ENCODE measurements around the gene SLC49A3. TPM values are rescaled to one million over a fixed set of nuclear protein-coding genes. Genes with fewer than 3 reads are reported as not detected.

Gene SLC49A3
- total RNA-seq, 2 donors from 2014 or later: 10.0 to 12.0 TPM

DNA sequence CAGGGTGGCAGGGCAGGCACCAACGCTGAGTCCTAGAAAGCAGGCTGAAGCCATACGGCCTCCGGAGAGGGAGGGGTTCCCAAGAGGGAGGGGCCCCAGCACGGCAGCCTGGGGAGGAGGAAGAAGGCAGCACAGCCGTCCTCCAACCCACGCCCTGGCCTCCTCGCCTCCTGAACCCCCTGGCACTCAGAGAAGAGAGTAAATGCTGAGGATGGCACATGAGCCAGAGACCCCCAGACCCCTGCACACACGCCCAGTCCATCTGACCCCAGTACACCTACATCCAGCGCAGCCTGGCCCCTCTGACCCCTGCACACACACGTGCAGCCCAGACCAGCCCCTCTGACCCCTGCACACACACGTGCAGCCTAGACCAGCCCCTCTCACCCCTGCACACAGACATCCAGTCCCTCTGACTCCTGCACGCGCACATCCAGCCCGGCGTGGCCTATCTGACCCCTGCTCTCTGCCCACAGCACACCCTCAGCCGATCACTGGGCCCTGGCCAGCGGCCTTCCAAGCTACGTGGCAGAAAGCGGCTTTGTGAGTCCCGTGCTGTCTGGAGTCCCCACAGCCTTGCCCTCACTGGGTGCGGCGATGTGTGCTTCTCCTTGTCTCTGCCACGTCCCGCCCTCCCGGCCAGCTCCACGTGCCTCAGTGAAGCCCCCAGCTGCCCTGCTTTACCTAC is 33.3 kb downstream of the SLC49A3 start:
- Histone ChIP-seq H3K27ac (no peak overlapping the region), H3K27me3 (no peaks in the 10 kb centered on the region), H3K9me3 (no peaks in the 10 kb centered on the region), H3K4me1 (no peaks in the 10 kb centered on the region), H3K36me3 (no peaks in the 10 kb centered on the region), H3K4me3 (no peak overlapping the region)
- TF ChIP-seq, protein P1, sequence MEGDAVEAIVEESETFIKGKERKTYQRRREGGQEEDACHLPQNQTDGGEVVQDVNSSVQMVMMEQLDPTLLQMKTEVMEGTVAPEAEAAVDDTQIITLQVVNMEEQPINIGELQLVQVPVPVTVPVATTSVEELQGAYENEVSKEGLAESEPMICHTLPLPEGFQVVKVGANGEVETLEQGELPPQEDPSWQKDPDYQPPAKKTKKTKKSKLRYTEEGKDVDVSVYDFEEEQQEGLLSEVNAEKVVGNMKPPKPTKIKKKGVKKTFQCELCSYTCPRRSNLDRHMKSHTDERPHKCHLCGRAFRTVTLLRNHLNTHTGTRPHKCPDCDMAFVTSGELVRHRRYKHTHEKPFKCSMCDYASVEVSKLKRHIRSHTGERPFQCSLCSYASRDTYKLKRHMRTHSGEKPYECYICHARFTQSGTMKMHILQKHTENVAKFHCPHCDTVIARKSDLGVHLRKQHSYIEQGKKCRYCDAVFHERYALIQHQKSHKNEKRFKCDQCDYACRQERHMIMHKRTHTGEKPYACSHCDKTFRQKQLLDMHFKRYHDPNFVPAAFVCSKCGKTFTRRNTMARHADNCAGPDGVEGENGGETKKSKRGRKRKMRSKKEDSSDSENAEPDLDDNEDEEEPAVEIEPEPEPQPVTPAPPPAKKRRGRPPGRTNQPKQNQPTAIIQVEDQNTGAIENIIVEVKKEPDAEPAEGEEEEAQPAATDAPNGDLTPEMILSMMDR (IDR thresholded peaks at IDR 0.05): no peak
- DNase-seq (ENCODE audit: low spot score): no peak

DNA sequence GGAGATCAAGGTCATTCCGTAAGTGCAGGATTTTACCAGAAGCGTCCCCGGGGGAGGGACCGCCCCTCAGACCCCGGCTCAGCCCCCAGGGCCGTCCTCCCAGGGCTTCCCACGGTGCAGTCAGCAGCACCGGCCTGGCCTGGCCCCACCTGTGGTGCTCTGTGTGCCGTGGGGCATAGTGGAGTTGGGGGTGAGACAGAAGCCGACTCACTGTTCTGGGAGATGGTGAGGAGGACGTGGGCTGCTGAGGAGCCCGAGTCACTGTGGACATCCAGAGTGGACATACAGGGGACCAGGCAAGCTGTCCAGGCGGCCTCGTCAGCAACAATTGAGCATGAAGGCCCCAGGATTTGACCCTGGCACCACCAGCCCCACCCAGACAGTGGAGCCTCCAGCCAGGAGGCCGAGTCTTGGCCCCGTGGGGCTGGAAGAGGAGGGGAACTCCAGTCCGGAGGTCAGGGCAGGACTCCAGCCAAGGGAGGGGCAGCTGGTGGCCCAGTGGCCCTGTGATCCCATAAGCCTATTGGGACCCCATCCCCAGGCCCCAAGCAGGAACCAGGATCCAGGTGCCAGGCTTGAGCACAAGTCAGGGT is 34.0 kb downstream of the SLC49A3 start:
- Histone ChIP-seq H3K36me3 (no peaks in the 10 kb centered on the region), H3K9me3 (no peaks in the 10 kb centered on the region), H3K27ac (no peak overlapping the region), H3K4me3 (no peak overlapping the region), H3K4me1 (no peaks in the 10 kb centered on the region), H3K27me3 (no peaks in the 10 kb centered on the region)
- TF ChIP-seq, protein P1 (IDR thresholded peaks at IDR 0.05): no peak
- no peak for DNase-seq (ENCODE audit: low spot score)

DNA sequence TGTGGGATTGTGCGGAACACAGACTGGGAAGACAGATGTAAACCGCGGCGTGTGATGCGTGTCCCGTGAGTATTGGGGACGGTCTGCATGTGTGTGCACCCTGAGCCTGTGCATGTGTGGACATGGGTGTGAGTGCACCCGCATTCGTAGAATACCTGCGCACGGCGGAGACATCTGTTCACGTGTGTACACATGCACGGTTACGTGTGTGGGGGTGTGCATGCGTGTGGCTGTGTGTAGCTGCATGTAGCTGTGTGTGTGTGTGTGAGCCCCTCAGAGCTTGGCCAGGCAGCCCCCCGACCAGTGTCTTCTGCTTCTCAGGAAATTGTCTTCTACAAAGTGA is 34.5 kb downstream of the SLC49A3 start:
- no peaks in the 10 kb centered on the region for H3K36me3 ChIP-seq
- no peak overlapping the region for H3K4me3 ChIP-seq
- H3K27ac ChIP-seq: no peak overlapping the region
- H3K4me1 ChIP-seq: no peaks in the 10 kb centered on the region
- no peaks in the 10 kb centered on the region for H3K9me3 ChIP-seq
- TF ChIP-seq, protein P1 (IDR thresholded peaks at IDR 0.05): no peak
- H3K27me3 ChIP-seq: no peaks in the 10 kb centered on the region
- no peak for DNase-seq (ENCODE audit: low spot score)

DNA sequence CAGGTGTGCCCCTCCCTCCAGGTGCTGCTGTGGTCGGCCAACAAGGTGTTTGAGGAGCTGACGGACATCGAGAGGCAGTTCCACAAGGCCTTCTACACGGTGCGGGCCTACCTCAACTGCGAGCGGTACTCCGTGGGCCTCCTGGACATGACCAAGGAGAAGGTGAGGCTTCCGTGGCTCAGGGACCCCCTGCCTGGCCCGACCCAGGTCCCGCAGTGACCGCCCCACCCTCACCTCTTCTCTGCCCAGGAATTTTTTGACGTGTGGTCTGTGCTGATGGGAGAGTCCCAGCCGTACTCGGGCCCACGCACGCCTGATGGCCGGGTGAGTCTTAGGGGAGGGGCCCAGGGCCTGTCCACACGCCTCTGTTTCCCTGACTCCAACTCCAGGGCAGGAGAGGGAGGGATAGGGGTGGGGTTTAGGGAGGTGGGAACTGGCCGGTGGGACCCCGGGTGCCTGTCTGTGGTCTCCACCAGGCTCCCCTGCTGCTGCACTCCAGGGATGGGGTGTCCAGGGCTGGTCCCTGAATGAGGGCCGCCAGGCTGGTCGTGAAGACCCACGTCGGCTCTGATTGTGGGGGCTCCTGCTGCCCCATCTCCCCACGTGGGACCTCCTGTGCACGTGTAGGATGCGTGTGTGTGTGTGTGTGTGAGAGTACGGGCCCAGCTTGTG is 35.0 kb downstream of the SLC49A3 start:
- TF ChIP-seq, protein P1 (IDR thresholded peaks at IDR 0.05): no peak
- H3K4me3 ChIP-seq: no peak overlapping the region
- H3K27ac ChIP-seq: no peak overlapping the region
- H3K4me1 ChIP-seq: no peaks in the 10 kb centered on the region
- no peaks in the 10 kb centered on the region for H3K9me3 ChIP-seq
- no peaks in the 10 kb centered on the region for H3K36me3 ChIP-seq
- DNase-seq (ENCODE audit: low spot score): no peak
- H3K27me3 ChIP-seq: no peaks in the 10 kb centered on the region

DNA sequence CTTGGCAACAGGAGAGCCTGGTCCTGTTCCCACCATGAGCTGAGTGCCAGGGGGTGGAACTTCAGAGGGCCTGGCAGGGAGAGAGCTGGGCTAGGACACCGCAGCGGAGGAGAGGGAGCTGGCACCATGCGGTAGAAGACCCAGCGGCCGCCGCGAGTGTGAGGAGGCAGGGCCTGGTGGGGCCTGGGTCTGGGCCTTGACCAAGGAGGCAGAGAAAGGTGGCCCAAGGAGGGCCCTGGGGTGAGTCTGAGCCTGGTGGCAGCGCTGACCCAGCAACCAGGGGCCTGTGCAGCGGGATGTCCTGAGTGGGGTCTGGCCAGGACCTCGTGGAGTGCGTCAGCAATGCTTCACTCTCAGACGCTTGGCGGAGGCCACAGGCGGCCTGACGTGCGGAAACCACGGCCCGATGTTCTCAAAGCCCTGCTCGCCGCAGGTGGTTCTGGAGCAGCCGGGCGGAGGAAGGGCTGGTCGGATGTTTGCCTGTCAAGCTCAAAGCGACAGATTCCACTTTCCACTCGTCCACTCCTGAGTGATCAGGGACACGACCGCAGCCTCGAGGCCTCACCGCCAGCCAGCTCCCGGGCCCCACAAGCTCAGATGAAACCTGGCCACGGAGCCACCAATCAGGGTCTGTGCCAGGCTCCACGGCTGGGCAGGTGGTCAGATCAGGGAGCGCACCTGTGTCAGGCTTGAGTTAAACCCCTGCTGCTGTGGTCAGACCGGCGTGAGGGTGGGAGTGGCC is 35.7 kb downstream of the SLC49A3 start:
- DNase-seq (ENCODE audit: low spot score): no peak
- H3K27ac ChIP-seq: no peak overlapping the region
- H3K4me3 ChIP-seq: no peak overlapping the region
- TF ChIP-seq, protein P1 (IDR thresholded peaks at IDR 0.05): no peak
- H3K4me1 ChIP-seq: no peaks in the 10 kb centered on the region
- H3K36me3 ChIP-seq: no peaks in the 10 kb centered on the region
- H3K9me3 ChIP-seq: no peaks in the 10 kb centered on the region
- no peaks in the 10 kb centered on the region for H3K27me3 ChIP-seq

Measured in right atrium auricular region (tissue), 2 donors.